KOPT-K1 (cell line): Measurements from ENCODE around the gene ATP9A.

Source experiments
- H3K27ac ChIP-seq: fragments of 200-600 bp; sonication (generic); 2 replicates; pipeline ENCODE4 v1.5.1; 2016; ENCODE audit warnings: antibody characterized with exemption, mild to moderate bottlenecking, low read depth, low read length; ENCODE audit not compliant: poor library complexity, severe bottlenecking
- H3K36me3 ChIP-seq: fragments of 200-600 bp; sonication (generic); 2 replicates; pipeline ENCODE4 v1.5.1; 2017; ENCODE audit warnings: antibody characterized with exemption, mild to moderate bottlenecking, low read length, moderate library complexity; ENCODE audit not compliant: insufficient read depth
- H3K9me3 ChIP-seq: fragments of 200-600 bp; sonication (generic); 2 replicates; pipeline ENCODE4 v1.5.1; 2017; ENCODE audit warnings: antibody characterized with exemption, low read length, mild to moderate bottlenecking; ENCODE audit not compliant: insufficient read depth, poor library complexity, severe bottlenecking

Gene ATP9A

GRCh38 chr20:51631953-51632352 is 136.2 kb downstream of the ATP9A start:
- no peaks in the 10 kb centered on the region for H3K36me3 ChIP-seq
- no peak overlapping the region for H3K27ac ChIP-seq

GRCh38 chr20:51631011-51631950 is 136.9 kb downstream of the ATP9A start:
- H3K9me3 ChIP-seq, result no peaks in the 10 kb centered on the region
- no peak overlapping the region for H3K27ac ChIP-seq

More at GRCh38 chr20:51631953-51632352, 136.2 kb downstream of the ATP9A start:
- H3K9me3 ChIP-seq, result no peaks in the 10 kb centered on the region

GRCh38 chr20:51629399-51630058 is 138.7 kb downstream of the ATP9A start:
- H3K36me3 ChIP-seq, result no peaks in the 10 kb centered on the region
- H3K27ac ChIP-seq, result no peak overlapping the region
- no peaks in the 10 kb centered on the region for H3K9me3 ChIP-seq

More at GRCh38 chr20:51631011-51631950, 136.9 kb downstream of the ATP9A start:
- H3K36me3 ChIP-seq, result no peaks in the 10 kb centered on the region

- H3K27ac ChIP-seq, result no peak overlapping the region
- no peaks in the 10 kb centered on the region for H3K36me3 ChIP-seq
These were observed 139.4 kb downstream of the ATP9A start for GRCh38 chr20:51628533-51629398.

GRCh38 chr20:51627586-51627985 is 140.6 kb downstream of the ATP9A start:
- H3K27ac ChIP-seq, result no peak overlapping the region
- H3K36me3 ChIP-seq, result no peaks in the 10 kb centered on the region
- H3K9me3 ChIP-seq, result no peaks in the 10 kb centered on the region

More at GRCh38 chr20:51628533-51629398, 139.4 kb downstream of the ATP9A start:
- H3K9me3 ChIP-seq, result no peaks in the 10 kb centered on the region

- Histone ChIP-seq H3K36me3 (no peaks in the 10 kb centered on the region), H3K27ac (no peak overlapping the region), H3K9me3 (no peaks in the 10 kb centered on the region)
These were observed 143.1 kb downstream of the ATP9A start for GRCh38 chr20:51625105-51625504.

GRCh38 chr20:51624157-51624731 is 143.9 kb downstream of the ATP9A start:
- H3K36me3 ChIP-seq, result no peaks in the 10 kb centered on the region
- H3K9me3 ChIP-seq, result no peaks in the 10 kb centered on the region
- no peak overlapping the region for H3K27ac ChIP-seq

GRCh38 chr20:51623255-51623654 is 144.9 kb downstream of the ATP9A start:
- no peaks in the 10 kb centered on the region for H3K36me3 ChIP-seq
- H3K27ac ChIP-seq, result no peak overlapping the region
- no peaks in the 10 kb centered on the region for H3K9me3 ChIP-seq

- Histone ChIP-seq H3K36me3 (no peaks in the 10 kb centered on the region), H3K9me3 (no peaks in the 10 kb centered on the region), H3K27ac (no peak overlapping the region)
These were observed 146.0 kb downstream of the ATP9A start for GRCh38 chr20:51622004-51622874.

- Histone ChIP-seq H3K27ac (no peak overlapping the region), H3K36me3 (no peaks in the 10 kb centered on the region), H3K9me3 (no peaks in the 10 kb centered on the region)
These were observed 147.8 kb downstream of the ATP9A start for GRCh38 chr20:51620432-51620831.

GRCh38 chr20:51616060-51616459 is 152.1 kb downstream of the ATP9A start:
- Histone ChIP-seq H3K27ac (no peak overlapping the region), H3K9me3 (no peaks in the 10 kb centered on the region), H3K36me3 (no peaks in the 10 kb centered on the region)

- no peaks in the 10 kb centered on the region for H3K36me3 ChIP-seq
- no peak overlapping the region for H3K27ac ChIP-seq
- H3K9me3 ChIP-seq, result no peaks in the 10 kb centered on the region
These were observed 153.5 kb downstream of the ATP9A start for GRCh38 chr20:51614687-51615086.

GRCh38 chr20:51613580-51613979 is 154.6 kb downstream of the ATP9A start:
- Histone ChIP-seq H3K9me3 (no peaks in the 10 kb centered on the region), H3K36me3 (no peaks in the 10 kb centered on the region), H3K27ac (no peak overlapping the region)

- Histone ChIP-seq H3K9me3 (no peaks in the 10 kb centered on the region), H3K36me3 (no peaks in the 10 kb centered on the region), H3K27ac (no peak overlapping the region)
These were observed 155.3 kb downstream of the ATP9A start for GRCh38 chr20:51612896-51613295.
